IMR-90 (cell line): Measurements from ENCODE around the gene RBMS3.

Experiments
- CEBPB ChIP-seq: IDR thresholded peaks from 2 replicates; pipeline ENCODE4 v1.6.1; 2012; ENCODE audit warnings: low read depth, low read length, improper control_type of control experiment
- CHD1 ChIP-seq: IDR thresholded peaks from 2 replicates; pipeline ENCODE4 v1.6.1; 2012; ENCODE audit warnings: low read depth, low read length, improper control_type of control experiment
- MAFK ChIP-seq: IDR thresholded peaks from 2 replicates; pipeline ENCODE4 v1.6.1; 2012; ENCODE audit warnings: low read depth, low read length, improper control_type of control experiment
- MXI1 ChIP-seq: IDR thresholded peaks from 2 replicates; pipeline ENCODE4 v1.6.1; 2012; ENCODE audit warnings: low read depth, mild to moderate bottlenecking, low read length, moderate library complexity, borderline replicate concordance
- POLR2A ChIP-seq: IDR thresholded peaks from 2 replicates; pipeline ENCODE4 v1.6.1; 2012; ENCODE audit warnings: mild to moderate bottlenecking, low read depth, low read length
- TF ChIP-seq, protein P1 (sequence below): conservative IDR thresholded peaks from 2 replicates; pipeline ENCODE4 v1.5.1; 2012; ENCODE audit warnings: mild to moderate bottlenecking, low read depth, low read length, improper control_type of control experiment
- TF ChIP-seq, protein P2 (sequence below): fragments of 150-350 bp; IDR thresholded peaks from 2 replicates; pipeline ENCODE4 v1.6.1; 2016; ENCODE audit warnings: low read depth, mild to moderate bottlenecking, low read length, moderate library complexity, borderline replicate concordance

DNA sequence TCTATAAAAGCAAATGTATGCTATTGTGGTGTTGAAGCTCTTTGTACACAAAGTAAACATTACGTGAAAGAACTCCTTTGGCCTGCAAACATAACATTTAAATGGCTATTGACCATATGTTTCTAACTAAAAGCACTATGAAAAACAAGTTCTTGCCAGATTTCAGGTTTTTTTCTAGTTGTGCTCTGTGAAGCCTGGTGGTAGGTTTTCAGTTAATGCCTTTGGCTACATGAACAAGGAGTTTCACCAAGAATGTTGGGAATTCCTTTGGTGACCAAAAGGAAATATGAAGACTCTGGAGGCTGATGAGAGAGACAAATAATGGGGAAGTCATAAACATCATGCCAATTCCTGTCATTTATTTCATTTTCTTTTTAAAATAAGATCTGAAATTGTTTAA is 66.0 kb downstream of the RBMS3 start:
- TF ChIP-seq POLR2A (no peak), MXI1 (no peak), CHD1 (no peak), MAFK (no peak), CEBPB (no peak)
- TF ChIP-seq, protein P1, sequence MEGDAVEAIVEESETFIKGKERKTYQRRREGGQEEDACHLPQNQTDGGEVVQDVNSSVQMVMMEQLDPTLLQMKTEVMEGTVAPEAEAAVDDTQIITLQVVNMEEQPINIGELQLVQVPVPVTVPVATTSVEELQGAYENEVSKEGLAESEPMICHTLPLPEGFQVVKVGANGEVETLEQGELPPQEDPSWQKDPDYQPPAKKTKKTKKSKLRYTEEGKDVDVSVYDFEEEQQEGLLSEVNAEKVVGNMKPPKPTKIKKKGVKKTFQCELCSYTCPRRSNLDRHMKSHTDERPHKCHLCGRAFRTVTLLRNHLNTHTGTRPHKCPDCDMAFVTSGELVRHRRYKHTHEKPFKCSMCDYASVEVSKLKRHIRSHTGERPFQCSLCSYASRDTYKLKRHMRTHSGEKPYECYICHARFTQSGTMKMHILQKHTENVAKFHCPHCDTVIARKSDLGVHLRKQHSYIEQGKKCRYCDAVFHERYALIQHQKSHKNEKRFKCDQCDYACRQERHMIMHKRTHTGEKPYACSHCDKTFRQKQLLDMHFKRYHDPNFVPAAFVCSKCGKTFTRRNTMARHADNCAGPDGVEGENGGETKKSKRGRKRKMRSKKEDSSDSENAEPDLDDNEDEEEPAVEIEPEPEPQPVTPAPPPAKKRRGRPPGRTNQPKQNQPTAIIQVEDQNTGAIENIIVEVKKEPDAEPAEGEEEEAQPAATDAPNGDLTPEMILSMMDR = no peak
- TF ChIP-seq, protein P2, sequence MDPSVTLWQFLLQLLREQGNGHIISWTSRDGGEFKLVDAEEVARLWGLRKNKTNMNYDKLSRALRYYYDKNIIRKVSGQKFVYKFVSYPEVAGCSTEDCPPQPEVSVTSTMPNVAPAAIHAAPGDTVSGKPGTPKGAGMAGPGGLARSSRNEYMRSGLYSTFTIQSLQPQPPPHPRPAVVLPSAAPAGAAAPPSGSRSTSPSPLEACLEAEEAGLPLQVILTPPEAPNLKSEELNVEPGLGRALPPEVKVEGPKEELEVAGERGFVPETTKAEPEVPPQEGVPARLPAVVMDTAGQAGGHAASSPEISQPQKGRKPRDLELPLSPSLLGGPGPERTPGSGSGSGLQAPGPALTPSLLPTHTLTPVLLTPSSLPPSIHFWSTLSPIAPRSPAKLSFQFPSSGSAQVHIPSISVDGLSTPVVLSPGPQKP = no peak
